Neural progenitor cell (in vitro differentiated cells): Measurements from ENCODE around the gene TMEM190. TPM values are rescaled to one million over a fixed set of nuclear protein-coding genes. Genes with fewer than 3 reads are reported as not detected.

ENCODE experiments used
- DNase-seq: peaks from one replicate; pipeline ENCODE4 v3.0.0-alpha.2; 2016; ENCODE audit warnings: low spot score
- H2AFZ ChIP-seq: fragments of 200-600 bp; sonication (generic); replicated peaks from 2 replicates; pipeline ENCODE4 v1.6.1; 2016; ENCODE audit warnings: antibody characterized with exemption
- H3F3A ChIP-seq: fragments of 200-600 bp; sonication (generic); 2 replicates; pipeline ENCODE4 v1.6.1; 2016; ENCODE audit warnings: antibody characterized with exemption, low read depth
- H3K27ac ChIP-seq: fragments of 200-600 bp; sonication (generic); 2 replicates; pipeline ENCODE4 v1.5.1; 2016; ENCODE audit warnings: mild to moderate bottlenecking
- H3K27me3 ChIP-seq: fragments of 200-600 bp; sonication (generic); 2 replicates; pipeline ENCODE4 v1.6.1; 2016; ENCODE audit warnings: mild to moderate bottlenecking, moderate library complexity
- H3K36me3 ChIP-seq: fragments of 200-600 bp; sonication (generic); 2 replicates; pipeline ENCODE4 v1.5.1; 2016
- H3K4me1 ChIP-seq: fragments of 200-600 bp; sonication (generic); 2 replicates; pipeline ENCODE4 v1.6.1; 2016; ENCODE audit warnings: mixed run types
- H3K4me2 ChIP-seq: fragments of 200-600 bp; sonication (generic); 2 replicates; pipeline ENCODE4 v1.6.1; 2016
- H3K4me3 ChIP-seq: fragments of 200-600 bp; sonication (generic); 2 replicates; pipeline ENCODE4 v1.5.1; 2016
- H3K79me2 ChIP-seq: fragments of 200-600 bp; sonication (generic); 2 replicates; pipeline ENCODE4 v1.6.1; 2016; ENCODE audit warnings: low read depth
- H3K9ac ChIP-seq: fragments of 200-600 bp; sonication (generic); 2 replicates; pipeline ENCODE4 v1.6.1; 2016
- H3K9me3 ChIP-seq: fragments of 200-600 bp; sonication (generic); 2 replicates; pipeline ENCODE4 v1.5.1; 2016; ENCODE audit warnings: low read depth
- H4K20me1 ChIP-seq: fragments of 200-600 bp; sonication (generic); 2 replicates; pipeline ENCODE4 v1.6.1; 2016; ENCODE audit warnings: low read depth
- H3K27ac Mint-ChIP-seq: 3 replicates; pipeline ENCODE4 v1.8.0; 2021; ENCODE audit warnings: mixed read lengths
- H3K27me3 Mint-ChIP-seq: 2 replicates; pipeline ENCODE4 v1.8.0; 2022; ENCODE audit warnings: low read depth, mild to moderate bottlenecking, inconsistent platforms, moderate library complexity, mixed read lengths; ENCODE audit not compliant: insufficient read depth
- H3K36me3 Mint-ChIP-seq: 3 replicates; pipeline ENCODE4 v1.8.0; 2021; ENCODE audit warnings: mixed read lengths
- H3K4me1 Mint-ChIP-seq: 3 replicates; pipeline ENCODE4 v1.8.0; 2021; ENCODE audit warnings: mixed read lengths
- H3K4me3 Mint-ChIP-seq: 3 replicates; pipeline ENCODE4 v1.8.0; 2021; ENCODE audit warnings: mild to moderate bottlenecking, moderate library complexity, mixed read lengths
- H3K9me3 Mint-ChIP-seq: 3 replicates; pipeline ENCODE4 v1.8.0; 2020; ENCODE audit warnings: mixed read lengths
- EZH2 ChIP-seq: fragments of 200-600 bp; sonication (generic); IDR thresholded peaks from 2 replicates; pipeline ENCODE4 v1.6.1; 2017; ENCODE audit warnings: antibody characterized with exemption, mild to moderate bottlenecking, moderate library complexity
- EZH2phosphoT487 ChIP-seq: fragments of 200-600 bp; sonication (generic); IDR thresholded peaks from 2 replicates; pipeline ENCODE4 v1.6.1; 2017; ENCODE audit warnings: antibody characterized with exemption
- total RNA-seq: library from RNA; depleted of rRNA; stranded (reverse); fragments of >200 nt; gene quantifications from 2 replicates; pipeline ENCODE4 v1.2.3, GENCODE V29; 2015; ENCODE audit warnings: low replicate concordance
- TF ChIP-seq, protein P1 (sequence below): fragments of 200-600 bp; sonication (generic); IDR thresholded peaks from 2 replicates; pipeline ENCODE4 v1.5.1; 2017; ENCODE audit warnings: antibody characterized with exemption, mild to moderate bottlenecking

TMEM190 gene
- total RNA-seq, 1 donor from 2014 or later: not detected

DNA sequence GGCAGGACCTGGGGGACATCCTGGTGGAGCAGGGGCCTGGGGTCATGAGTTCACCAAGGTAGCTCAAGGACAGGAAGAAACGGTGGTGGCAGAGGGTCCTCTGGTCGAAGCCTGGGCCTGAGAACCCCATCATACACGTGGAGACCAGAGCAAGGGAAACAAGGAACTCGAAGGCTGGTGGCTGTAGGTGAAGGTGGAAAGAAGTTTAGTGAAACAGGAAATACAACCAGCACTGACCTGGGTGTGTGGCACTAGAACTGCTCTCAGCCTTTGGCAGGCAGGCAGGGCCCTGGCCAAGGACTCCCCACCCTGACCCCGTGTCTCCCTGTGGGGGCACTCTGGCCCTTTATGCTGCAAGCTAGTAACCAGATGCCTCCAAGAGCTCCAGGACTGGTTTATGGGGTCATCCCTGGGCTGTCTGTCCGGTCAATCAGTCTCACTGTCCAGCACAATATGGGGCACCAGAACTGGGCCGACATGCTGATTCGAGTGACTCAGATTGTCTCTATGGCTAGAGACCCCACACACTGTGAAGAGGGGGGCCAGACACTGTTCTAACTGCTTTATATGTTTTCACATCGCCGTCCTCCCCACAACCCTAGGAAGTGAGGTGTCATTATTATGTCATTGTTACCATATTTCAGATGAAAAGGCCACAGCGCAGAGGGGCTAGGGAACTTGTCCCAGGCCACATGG is 25.9 kb upstream of the TMEM190 start:
- H3K4me3 ChIP-seq: no peak overlapping the region
- no peak overlapping the region for H3K4me2 ChIP-seq
- peaks cover 43% of the 10 kb centered on the region for H4K20me1 ChIP-seq
- H3K27ac ChIP-seq: no peak overlapping the region
- H2AFZ ChIP-seq: no peak overlapping the region
- Mint-ChIP-seq H3K9me3 (peaks cover 4% of the 10 kb centered on the region), H3K27me3 (peaks cover 36% of the 10 kb centered on the region), H3K4me1 (peaks cover 27% of the 10 kb centered on the region), H3K4me3 (peak overlapping the region; percentile 60), H3K36me3 (no peaks in the 10 kb centered on the region), H3K27ac (peak overlapping the region; percentile 63)
- H3K79me2 ChIP-seq: no peaks in the 10 kb centered on the region
- H3K27me3 ChIP-seq: peaks cover 47% of the 10 kb centered on the region
- DNase-seq: no peak
- no peak overlapping the region for H3K9ac ChIP-seq
- peaks cover 49% of the 10 kb centered on the region for H3F3A ChIP-seq
- no peaks in the 10 kb centered on the region for H3K9me3 ChIP-seq
- no peak for TF ChIP-seq EZH2
- TF ChIP-seq, protein P1, sequence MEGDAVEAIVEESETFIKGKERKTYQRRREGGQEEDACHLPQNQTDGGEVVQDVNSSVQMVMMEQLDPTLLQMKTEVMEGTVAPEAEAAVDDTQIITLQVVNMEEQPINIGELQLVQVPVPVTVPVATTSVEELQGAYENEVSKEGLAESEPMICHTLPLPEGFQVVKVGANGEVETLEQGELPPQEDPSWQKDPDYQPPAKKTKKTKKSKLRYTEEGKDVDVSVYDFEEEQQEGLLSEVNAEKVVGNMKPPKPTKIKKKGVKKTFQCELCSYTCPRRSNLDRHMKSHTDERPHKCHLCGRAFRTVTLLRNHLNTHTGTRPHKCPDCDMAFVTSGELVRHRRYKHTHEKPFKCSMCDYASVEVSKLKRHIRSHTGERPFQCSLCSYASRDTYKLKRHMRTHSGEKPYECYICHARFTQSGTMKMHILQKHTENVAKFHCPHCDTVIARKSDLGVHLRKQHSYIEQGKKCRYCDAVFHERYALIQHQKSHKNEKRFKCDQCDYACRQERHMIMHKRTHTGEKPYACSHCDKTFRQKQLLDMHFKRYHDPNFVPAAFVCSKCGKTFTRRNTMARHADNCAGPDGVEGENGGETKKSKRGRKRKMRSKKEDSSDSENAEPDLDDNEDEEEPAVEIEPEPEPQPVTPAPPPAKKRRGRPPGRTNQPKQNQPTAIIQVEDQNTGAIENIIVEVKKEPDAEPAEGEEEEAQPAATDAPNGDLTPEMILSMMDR: no peak
- TF ChIP-seq EZH2phosphoT487: no peak
- H3K4me1 ChIP-seq: peaks cover 33% of the 10 kb centered on the region
- no peaks in the 10 kb centered on the region for H3K36me3 ChIP-seq

DNA sequence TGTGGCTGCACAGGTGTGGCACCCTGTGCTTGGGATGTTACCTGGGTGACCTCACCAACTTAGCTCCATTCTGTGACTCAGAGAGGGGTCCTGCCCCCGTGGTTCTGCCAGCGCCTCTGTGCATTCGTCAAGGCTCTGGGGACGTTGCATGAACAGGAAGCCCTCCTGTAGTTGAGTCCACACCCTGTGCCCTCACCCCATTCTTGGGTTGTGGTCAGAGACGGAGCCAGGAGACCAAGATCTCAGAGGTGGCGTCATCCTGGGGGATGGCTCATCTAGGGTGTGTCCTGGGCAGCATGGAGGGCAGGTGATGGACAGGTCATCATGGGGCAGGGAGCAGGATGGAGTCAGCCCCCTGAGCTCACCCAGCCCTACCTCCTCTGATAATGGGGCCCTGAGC is 24.6 kb upstream of the TMEM190 start:
- no peak overlapping the region for H3K9ac ChIP-seq
- no peak overlapping the region for H3K27ac Mint-ChIP-seq
- peaks cover 32% of the 10 kb centered on the region for H4K20me1 ChIP-seq
- peaks cover 49% of the 10 kb centered on the region for H3K27me3 Mint-ChIP-seq
- peaks cover 33% of the 10 kb centered on the region for H3K4me1 ChIP-seq
- no peak overlapping the region for H3K4me3 ChIP-seq
- H3K36me3 ChIP-seq: no peaks in the 10 kb centered on the region
- no peak for TF ChIP-seq EZH2phosphoT487
- TF ChIP-seq, protein P1: no peak
- no peak for TF ChIP-seq EZH2
- peaks cover 4% of the 10 kb centered on the region for H3K9me3 Mint-ChIP-seq
- H2AFZ ChIP-seq: no peak overlapping the region
- no peaks in the 10 kb centered on the region for H3K9me3 ChIP-seq
- H3K36me3 Mint-ChIP-seq: no peaks in the 10 kb centered on the region
- H3K27me3 ChIP-seq: peaks cover 60% of the 10 kb centered on the region
- no peak for DNase-seq
- H3K4me3 Mint-ChIP-seq: peak overlapping the region; percentile 57
- H3F3A ChIP-seq: peaks cover 49% of the 10 kb centered on the region
- H3K4me1 Mint-ChIP-seq: peaks cover 27% of the 10 kb centered on the region
- no peak overlapping the region for H3K4me2 ChIP-seq
- no peak overlapping the region for H3K27ac ChIP-seq
- no peaks in the 10 kb centered on the region for H3K79me2 ChIP-seq

DNA sequence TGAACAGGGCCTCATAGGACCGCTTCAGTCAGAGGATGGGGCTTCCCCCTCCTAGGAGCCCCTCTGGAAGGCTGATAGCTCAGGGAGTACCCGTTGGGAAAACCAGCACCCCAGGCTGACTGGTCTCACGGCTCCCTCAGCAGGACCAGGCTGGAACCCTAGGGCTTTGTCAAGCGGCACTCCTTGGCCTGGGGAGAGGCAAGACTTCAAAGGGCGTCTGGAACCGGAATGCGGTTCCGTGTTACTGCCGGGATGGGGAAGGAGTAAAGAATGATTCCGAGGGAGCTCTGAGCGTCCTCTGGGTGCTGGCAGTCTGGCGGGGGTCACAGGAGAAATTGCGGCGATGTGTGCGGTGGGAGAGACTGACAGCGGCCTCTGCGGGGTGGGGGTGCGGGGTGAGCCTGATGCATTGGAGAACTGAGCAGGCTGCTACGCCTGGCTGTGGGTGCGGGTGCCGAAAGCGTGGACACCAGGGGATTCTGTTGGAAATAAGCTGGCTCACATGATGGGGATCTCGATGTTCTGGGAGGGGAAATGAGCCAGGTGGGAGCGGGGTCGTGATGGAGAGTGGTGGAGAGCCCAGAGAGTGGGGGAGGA is 24.0 kb upstream of the TMEM190 start:
- Histone ChIP-seq H3F3A (peaks cover 44% of the 10 kb centered on the region), H3K9ac (no peak overlapping the region), H4K20me1 (peaks cover 26% of the 10 kb centered on the region), H3K36me3 (no peaks in the 10 kb centered on the region), H3K4me1 (peaks cover 31% of the 10 kb centered on the region), H3K4me3 (no peak overlapping the region), H3K79me2 (no peaks in the 10 kb centered on the region), H2AFZ (no peak overlapping the region), H3K27me3 (peaks cover 66% of the 10 kb centered on the region), H3K4me2 (no peak overlapping the region), H3K9me3 (no peaks in the 10 kb centered on the region), H3K27ac (no peak overlapping the region)
- no peaks in the 10 kb centered on the region for H3K36me3 Mint-ChIP-seq
- peaks cover 53% of the 10 kb centered on the region for H3K27me3 Mint-ChIP-seq
- H3K9me3 Mint-ChIP-seq: peaks cover 4% of the 10 kb centered on the region
- no peak for TF ChIP-seq EZH2phosphoT487
- TF ChIP-seq, protein P1: no peak
- TF ChIP-seq EZH2: no peak
- H3K4me3 Mint-ChIP-seq: peak overlapping the region; percentile 84
- H3K4me1 Mint-ChIP-seq: peaks cover 27% of the 10 kb centered on the region
- H3K27ac Mint-ChIP-seq: no peak overlapping the region
- no peak for DNase-seq
